KMS-11 (cell line): ENCODE measurements around the gene SELL.

ENCODE experiments used
- H2AFZ ChIP-seq: fragments of 200-600 bp; sonication (generic); 2 replicates; pipeline ENCODE4 v1.6.1; 2016; ENCODE audit warnings: antibody characterized with exemption, mixed run types, low read depth
- H3K27ac ChIP-seq: fragments of 200-600 bp; sonication (generic); 2 replicates; pipeline ENCODE4 v1.6.1; 2016; ENCODE audit warnings: mild to moderate bottlenecking, mixed run types
- H3K27me3 ChIP-seq: fragments of 200-600 bp; sonication (generic); 2 replicates; pipeline ENCODE4 v1.6.1; 2017; ENCODE audit warnings: mild to moderate bottlenecking, low read depth, mixed run types, moderate library complexity; ENCODE audit not compliant: insufficient read depth
- H3K36me3 ChIP-seq: fragments of 200-600 bp; sonication (generic); 2 replicates; pipeline ENCODE4 v1.6.1; 2017; ENCODE audit warnings: mild to moderate bottlenecking, mixed run types; ENCODE audit not compliant: insufficient read depth
- H3K4me1 ChIP-seq: fragments of 200-600 bp; sonication (generic); 2 replicates; pipeline ENCODE4 v1.6.1; 2016; ENCODE audit warnings: mild to moderate bottlenecking, low read depth, mixed run types; ENCODE audit not compliant: poor library complexity, severe bottlenecking
- H3K4me2 ChIP-seq: fragments of 200-600 bp; sonication (generic); 2 replicates; pipeline ENCODE4 v1.7.0; 2016; ENCODE audit warnings: mild to moderate bottlenecking, mixed run types
- H3K4me3 ChIP-seq: fragments of 200-600 bp; sonication (generic); IDR thresholded peaks from 2 replicates; pipeline ENCODE4 v1.6.1; 2017; ENCODE audit warnings: low read depth, low read length, mixed read lengths; ENCODE audit not compliant: insufficient read depth
- H3K79me2 ChIP-seq: fragments of 200-600 bp; sonication (generic); 2 replicates; pipeline ENCODE4 v1.6.1; 2016; ENCODE audit warnings: low read depth, mixed run types; ENCODE audit not compliant: insufficient read depth
- H3K9ac ChIP-seq: fragments of 200-600 bp; sonication (generic); 2 replicates; pipeline ENCODE4 v1.6.1; 2016; ENCODE audit warnings: mild to moderate bottlenecking, mixed run types
- H4K20me1 ChIP-seq: fragments of 200-600 bp; sonication (generic); 2 replicates; pipeline ENCODE4 v1.6.1; 2016; ENCODE audit warnings: mild to moderate bottlenecking, mixed run types; ENCODE audit not compliant: insufficient read depth
- CTCF ChIP-seq: fragments of 200-600 bp; sonication (generic); conservative IDR thresholded peaks from 2 replicates; pipeline ENCODE4 v1.6.1; 2017; ENCODE audit warnings: low read depth, mild to moderate bottlenecking, antibody characterized with exemption, low read length, moderate library complexity, mixed read lengths

Gene SELL

GRCh38 chr1:169682071-169682470 is 29.3 kb downstream of the SELL start:
- TF ChIP-seq CTCF: no peak
- Histone ChIP-seq H3K27ac (no peak overlapping the region), H3K79me2 (no peaks in the 10 kb centered on the region)

GRCh38 chr1:169681140-169681539 is 30.3 kb downstream of the SELL start:
- Histone ChIP-seq H3K27me3 (no peaks in the 10 kb centered on the region), H3K27ac (no peak overlapping the region), H3K79me2 (no peaks in the 10 kb centered on the region), H3K36me3 (no peaks in the 10 kb centered on the region), H3K9ac (no peak overlapping the region), H2AFZ (no peak overlapping the region), H3K4me1 (no peaks in the 10 kb centered on the region), H3K4me3 (no peak overlapping the region), H3K4me2 (no peak overlapping the region), H4K20me1 (no peaks in the 10 kb centered on the region)
- TF ChIP-seq CTCF: no peak

More at GRCh38 chr1:169682071-169682470, 29.3 kb downstream of the SELL start:
- Histone ChIP-seq H3K4me2 (no peak overlapping the region), H3K4me1 (no peaks in the 10 kb centered on the region), H3K27me3 (no peaks in the 10 kb centered on the region), H3K4me3 (no peak overlapping the region), H2AFZ (no peak overlapping the region), H3K36me3 (no peaks in the 10 kb centered on the region), H3K9ac (no peak overlapping the region), H4K20me1 (no peaks in the 10 kb centered on the region)

- no peak for TF ChIP-seq CTCF
- no peaks in the 10 kb centered on the region for H3K4me1 ChIP-seq
- H3K4me3 ChIP-seq: no peak overlapping the region
- no peak overlapping the region for H3K27ac ChIP-seq
- no peaks in the 10 kb centered on the region for H4K20me1 ChIP-seq
- no peaks in the 10 kb centered on the region for H3K36me3 ChIP-seq
- no peak overlapping the region for H3K4me2 ChIP-seq
- no peak overlapping the region for H3K9ac ChIP-seq
- H2AFZ ChIP-seq: no peak overlapping the region
- no peaks in the 10 kb centered on the region for H3K79me2 ChIP-seq
- no peaks in the 10 kb centered on the region for H3K27me3 ChIP-seq
These were observed 30.9 kb downstream of the SELL start for GRCh38 chr1:169680377-169681019.

- Histone ChIP-seq H3K27ac (no peak overlapping the region), H3K79me2 (no peaks in the 10 kb centered on the region), H2AFZ (no peak overlapping the region), H3K36me3 (no peaks in the 10 kb centered on the region), H3K4me2 (no peak overlapping the region), H3K4me3 (no peak overlapping the region), H3K4me1 (no peaks in the 10 kb centered on the region), H4K20me1 (no peaks in the 10 kb centered on the region), H3K9ac (no peak overlapping the region), H3K27me3 (no peaks in the 10 kb centered on the region)
- no peak for TF ChIP-seq CTCF
These were observed 31.7 kb downstream of the SELL start for GRCh38 chr1:169679692-169680091.
